ENCODE measurements around the gene ANKFN1.

- no peak for TF ChIP-seq CTCF (conservative IDR thresholded peaks at IDR 0.05; ENCODE audit: low read length)
- TF ChIP-seq EZH2phosphoT487 (IDR thresholded peaks at IDR 0.05; ENCODE audit: borderline replicate concordance): no peak
Measured at GRCh38 chr17:56536766-56537165, 383.5 kb downstream of the ANKFN1 start.

Measured in Loucy (cell line).